ENCODE data around the gene SPOUT1. TPM values are rescaled to one million over a fixed set of nuclear protein-coding genes. Genes with fewer than 3 reads are reported as not detected.

The SPOUT1 gene
- total RNA-seq, 2 experiments from 2014 or later, result 71.4 to 75.4 TPM

DNA sequence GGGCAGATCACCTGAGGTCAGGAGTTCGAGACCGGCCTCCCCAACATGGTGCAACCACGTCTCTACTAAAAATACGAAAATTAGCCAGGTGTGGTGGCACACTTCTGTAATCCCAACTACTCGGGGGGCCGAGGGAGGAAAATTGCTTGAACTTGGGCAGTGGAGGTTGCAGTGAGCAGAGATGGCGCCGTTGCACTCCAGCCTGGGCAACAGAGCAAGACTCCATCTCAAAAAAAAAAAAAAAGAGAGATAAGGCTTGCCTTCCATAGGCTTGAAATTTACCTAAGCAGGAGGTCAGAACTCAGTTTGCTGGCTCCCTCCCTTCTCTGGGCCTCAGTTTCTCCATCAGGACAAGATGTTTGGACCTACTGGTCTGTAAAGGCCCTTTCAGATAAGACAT is 1.3 kb downstream of the SPOUT1 start:
- no peaks in the 10 kb centered on the region for H3K27me3 Mint-ChIP-seq
- ATAC-seq (ENCODE audit: low read depth) (no peak), DNase-seq (no peak)
- POLR2A ChIA-PET, result interaction anchor here (2.3 kb wide), 1 partner anchor 10 kb away, joined by 9 read pairs; the partner anchor contains the start of gene ENDOG
- H3K4me3 Mint-ChIP-seq, result peak overlapping the region; percentile 96
- peaks cover 23% of the 10 kb centered on the region for H3K4me1 Mint-ChIP-seq
- no peaks in the 10 kb centered on the region for H3K9me3 Mint-ChIP-seq
- peak overlapping the region; percentile 92 for H3K27ac Mint-ChIP-seq
- peaks cover 4% of the 10 kb centered on the region for H3K36me3 Mint-ChIP-seq

DNA sequence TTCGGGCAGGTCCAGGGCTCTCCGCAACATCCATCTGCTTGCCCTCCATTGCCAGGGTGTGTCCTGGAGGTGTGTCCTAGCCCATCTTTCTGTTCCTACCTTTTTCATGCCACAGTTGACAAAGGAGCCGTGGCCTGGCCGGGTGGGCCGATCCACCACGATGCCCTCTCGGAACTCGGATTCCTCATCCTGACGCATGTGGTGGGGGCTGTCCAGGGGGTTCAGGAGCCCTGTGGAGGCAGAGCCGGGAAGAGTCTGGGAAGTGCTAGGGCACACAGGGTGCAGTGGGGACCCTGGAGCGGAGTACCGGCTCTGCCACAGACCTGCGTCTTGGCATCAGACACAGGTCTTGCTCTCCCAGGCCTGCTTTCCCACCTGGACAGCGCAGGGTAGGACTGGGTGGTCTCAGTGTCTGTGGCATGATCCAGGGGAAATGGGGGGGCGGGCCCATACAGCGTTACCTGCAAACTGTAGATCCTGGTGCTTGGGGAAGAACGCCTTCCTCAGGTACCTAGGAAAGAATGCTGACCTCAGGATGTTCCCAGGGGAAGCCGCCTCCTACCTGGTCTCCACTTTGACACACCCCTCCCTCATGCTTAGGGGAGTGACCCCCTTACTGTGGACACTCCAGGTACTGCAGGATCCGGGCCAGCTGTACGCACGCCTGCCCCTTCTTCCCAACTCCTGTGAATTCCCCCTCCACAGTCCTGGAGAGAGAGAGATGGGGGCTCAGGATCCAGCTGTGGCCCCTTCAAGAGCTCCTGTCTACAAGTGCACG is 3.5 kb downstream of the SPOUT1 start:
- H3K27ac Mint-ChIP-seq, result no peak overlapping the region
- POLR2A ChIA-PET, result interaction anchor here (0.5 kb wide), 1 partner anchor 8 kb away, joined by 4 read pairs; no protein-coding TSS in a partner anchor
- no peak overlapping the region for H3K4me3 Mint-ChIP-seq
- DNase-seq, result no peak
- no peak for ATAC-seq (ENCODE audit: low read depth)
- H3K27me3 Mint-ChIP-seq, result no peaks in the 10 kb centered on the region
- H3K9me3 Mint-ChIP-seq, result no peaks in the 10 kb centered on the region
- H3K4me1 Mint-ChIP-seq, result peaks cover 25% of the 10 kb centered on the region
- H3K36me3 Mint-ChIP-seq, result peaks cover 6% of the 10 kb centered on the region

DNA sequence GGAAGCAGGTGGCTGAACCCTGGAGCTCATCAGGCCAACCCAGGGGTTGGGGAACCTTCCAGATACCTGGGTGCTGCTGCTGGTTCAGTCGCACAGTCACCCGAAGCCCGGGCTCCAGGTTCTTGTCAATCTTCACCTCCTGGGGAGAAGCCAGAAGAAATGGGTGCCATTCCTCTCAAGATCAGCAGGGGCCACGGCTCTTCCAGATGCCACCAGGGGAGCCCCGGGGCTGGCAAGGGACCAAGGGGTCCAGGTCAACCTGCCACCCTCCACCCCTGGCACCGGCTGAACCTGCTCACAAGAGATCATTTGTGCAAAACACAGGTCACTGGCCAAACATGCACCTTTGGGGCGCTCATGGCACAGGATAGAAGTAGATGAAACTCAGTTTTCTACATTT is 4.7 kb downstream of the SPOUT1 start:
- ATAC-seq (ENCODE audit: low read depth) (no peak), DNase-seq (no peak)
- Mint-ChIP-seq H3K4me1 (peaks cover 22% of the 10 kb centered on the region), H3K9me3 (no peaks in the 10 kb centered on the region), H3K27me3 (no peaks in the 10 kb centered on the region), H3K27ac (no peak overlapping the region), H3K4me3 (no peak overlapping the region), H3K36me3 (peaks cover 6% of the 10 kb centered on the region)
- POLR2A ChIA-PET, result interaction anchor here (0.6 kb wide), 1 partner anchor 30 kb away, joined by 3 read pairs; no protein-coding TSS in a partner anchor

DNA sequence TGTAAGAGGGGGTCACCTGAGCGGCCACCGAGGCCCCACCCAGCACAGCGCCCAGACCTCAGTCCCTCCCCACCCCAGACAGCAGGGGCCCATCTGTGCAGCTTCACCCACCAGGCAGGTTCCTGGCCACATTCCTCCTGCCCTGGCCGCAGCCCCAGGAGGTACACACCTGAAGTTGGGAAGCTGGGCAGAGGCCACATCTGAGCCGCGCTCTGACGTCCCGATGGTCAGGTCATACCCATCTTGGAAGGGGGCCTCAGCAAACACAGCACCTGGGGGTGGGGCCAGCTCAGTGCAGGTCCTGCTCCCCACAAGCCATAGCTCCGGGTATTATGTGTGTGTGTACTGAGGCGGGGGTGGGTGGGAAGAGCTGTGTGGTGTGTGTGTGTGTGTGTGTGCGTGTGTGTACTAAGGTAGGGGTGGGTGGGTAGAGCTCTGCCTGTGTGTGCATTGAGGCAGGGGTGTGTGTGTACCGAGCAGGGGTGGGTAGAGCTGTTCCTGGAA is 5.6 kb downstream of the SPOUT1 start:
- no peak for ATAC-seq (ENCODE audit: low read depth)
- Mint-ChIP-seq H3K27me3 (no peaks in the 10 kb centered on the region), H3K27ac (no peak overlapping the region), H3K4me3 (no peak overlapping the region), H3K36me3 (peaks cover 3% of the 10 kb centered on the region), H3K9me3 (no peaks in the 10 kb centered on the region), H3K4me1 (peaks cover 22% of the 10 kb centered on the region)
- no peak for DNase-seq
- POLR2A ChIA-PET, result no interaction called here

DNA sequence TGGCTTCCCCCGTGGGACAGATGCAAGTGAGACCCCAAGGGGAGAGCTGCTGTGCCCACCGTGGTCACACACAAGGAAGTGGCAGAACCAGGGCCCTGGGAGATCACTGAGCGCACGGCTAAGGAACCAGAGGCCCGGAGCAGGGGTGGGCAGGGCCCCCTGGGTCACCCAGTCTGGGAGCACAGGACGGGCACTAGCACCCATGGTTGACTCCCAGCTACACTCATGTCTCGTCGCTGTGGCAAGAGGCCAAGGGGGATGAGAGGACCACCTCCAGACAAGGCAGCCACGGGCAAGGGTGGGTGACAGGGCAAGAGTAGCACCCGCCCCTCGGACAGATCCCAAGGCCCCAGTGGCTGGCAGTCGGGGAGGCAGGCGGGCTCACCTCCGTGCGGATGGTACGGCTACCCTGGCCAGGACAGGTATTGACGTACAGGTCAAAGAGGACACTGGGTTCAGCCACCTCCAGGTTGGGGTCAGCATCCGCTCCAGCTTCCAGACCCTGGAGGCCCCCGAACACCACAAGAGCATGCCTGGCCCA is 6.2 kb downstream of the SPOUT1 start:
- Mint-ChIP-seq H3K4me1 (peaks cover 17% of the 10 kb centered on the region), H3K27me3 (no peaks in the 10 kb centered on the region), H3K9me3 (no peaks in the 10 kb centered on the region), H3K4me3 (no peak overlapping the region), H3K36me3 (peaks cover 3% of the 10 kb centered on the region), H3K27ac (no peak overlapping the region)
- DNase-seq (no peak), ATAC-seq (ENCODE audit: low read depth) (no peak)
- POLR2A ChIA-PET, result no interaction called here

DNA sequence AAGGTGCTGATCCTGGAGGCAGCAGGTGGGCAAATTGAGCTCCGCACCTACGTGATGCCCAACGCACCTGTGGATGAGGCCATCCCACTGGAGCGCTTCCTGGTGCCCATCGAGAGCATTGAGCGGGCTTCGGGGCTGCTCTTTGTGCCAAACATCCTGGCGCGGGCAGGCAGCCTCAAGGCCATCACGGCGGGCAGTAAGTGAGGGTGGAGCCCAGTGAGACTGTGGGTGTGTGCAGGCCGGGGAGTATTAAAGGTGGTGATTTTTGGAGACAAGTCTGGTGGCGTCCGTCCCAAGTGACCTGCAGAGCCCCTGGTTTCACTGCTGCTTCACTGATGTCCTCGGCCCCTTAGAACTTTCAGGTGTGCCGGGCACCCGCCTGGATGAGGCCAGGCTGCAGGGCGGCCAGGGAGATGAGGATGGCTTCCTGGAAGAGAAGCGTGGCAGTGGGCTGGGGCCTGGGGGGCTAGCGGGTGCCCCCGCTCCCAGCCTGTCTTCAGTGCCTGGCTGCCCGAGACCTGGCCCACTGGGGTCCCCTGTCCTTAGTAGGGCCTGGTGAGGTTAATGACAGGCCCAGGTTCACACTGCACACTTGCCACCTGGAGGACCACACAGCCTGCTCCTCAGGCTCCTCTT is 7.1 kb downstream of the SPOUT1 start:
- Mint-ChIP-seq H3K4me3 (no peak overlapping the region), H3K27ac (no peak overlapping the region)

DNA sequence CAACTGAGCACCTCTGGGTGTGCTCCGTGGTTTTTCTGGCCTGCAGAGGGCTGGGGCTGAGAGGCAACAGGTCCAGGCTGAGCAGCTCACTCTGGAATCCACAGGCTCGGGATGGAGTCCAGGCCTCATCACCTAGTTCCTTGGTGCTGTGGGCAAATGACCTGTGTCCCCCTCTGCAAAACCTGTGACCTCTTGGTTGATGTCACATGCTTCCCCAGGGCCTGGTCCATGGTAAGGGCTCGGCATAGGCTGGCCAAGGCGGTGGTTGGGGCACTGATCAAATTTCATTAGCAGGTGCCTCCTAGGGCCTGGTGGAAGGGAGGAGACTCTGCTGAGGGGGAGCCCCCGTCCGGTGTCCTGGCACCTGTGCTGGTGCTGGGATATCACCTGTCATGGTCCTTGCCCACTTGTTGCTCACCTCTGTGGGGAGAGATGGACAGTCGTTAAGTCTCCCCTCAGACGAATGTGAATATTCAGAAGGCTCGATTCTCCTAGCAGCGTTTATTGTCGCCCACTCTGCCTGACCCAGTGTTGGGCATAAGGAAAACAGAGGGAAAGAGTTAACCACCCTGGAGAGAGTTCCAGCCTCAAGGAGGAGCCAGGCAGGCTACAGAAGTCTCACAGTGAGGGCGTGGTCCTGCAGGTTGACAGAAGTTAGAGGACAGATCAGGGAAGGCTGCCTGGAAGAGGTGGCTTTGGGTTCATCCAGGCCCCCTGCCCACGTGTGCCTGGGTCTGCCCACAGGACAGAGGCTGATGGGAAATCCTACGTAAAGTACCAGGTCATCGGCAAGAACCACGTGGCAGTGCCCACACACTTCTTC is 7.8 kb downstream of the SPOUT1 start:
- POLR2A ChIA-PET, result no interaction called here
- Mint-ChIP-seq H3K27ac (no peak overlapping the region), H3K4me3 (peak overlapping the region; percentile 30), H3K9me3 (no peaks in the 10 kb centered on the region), H3K4me1 (peaks cover 9% of the 10 kb centered on the region), H3K27me3 (no peaks in the 10 kb centered on the region), H3K36me3 (peaks cover 3% of the 10 kb centered on the region)
- no peak for DNase-seq
- ATAC-seq (ENCODE audit: low read depth), result no peak

More for the DNA sequence above, 7.1 kb downstream of the SPOUT1 start:
- Mint-ChIP-seq H3K36me3 (peaks cover 3% of the 10 kb centered on the region), H3K27me3 (no peaks in the 10 kb centered on the region), H3K9me3 (no peaks in the 10 kb centered on the region), H3K4me1 (peaks cover 12% of the 10 kb centered on the region)
- DNase-seq (no peak), ATAC-seq (ENCODE audit: low read depth) (no peak)
- POLR2A ChIA-PET, result no interaction called here

DNA sequence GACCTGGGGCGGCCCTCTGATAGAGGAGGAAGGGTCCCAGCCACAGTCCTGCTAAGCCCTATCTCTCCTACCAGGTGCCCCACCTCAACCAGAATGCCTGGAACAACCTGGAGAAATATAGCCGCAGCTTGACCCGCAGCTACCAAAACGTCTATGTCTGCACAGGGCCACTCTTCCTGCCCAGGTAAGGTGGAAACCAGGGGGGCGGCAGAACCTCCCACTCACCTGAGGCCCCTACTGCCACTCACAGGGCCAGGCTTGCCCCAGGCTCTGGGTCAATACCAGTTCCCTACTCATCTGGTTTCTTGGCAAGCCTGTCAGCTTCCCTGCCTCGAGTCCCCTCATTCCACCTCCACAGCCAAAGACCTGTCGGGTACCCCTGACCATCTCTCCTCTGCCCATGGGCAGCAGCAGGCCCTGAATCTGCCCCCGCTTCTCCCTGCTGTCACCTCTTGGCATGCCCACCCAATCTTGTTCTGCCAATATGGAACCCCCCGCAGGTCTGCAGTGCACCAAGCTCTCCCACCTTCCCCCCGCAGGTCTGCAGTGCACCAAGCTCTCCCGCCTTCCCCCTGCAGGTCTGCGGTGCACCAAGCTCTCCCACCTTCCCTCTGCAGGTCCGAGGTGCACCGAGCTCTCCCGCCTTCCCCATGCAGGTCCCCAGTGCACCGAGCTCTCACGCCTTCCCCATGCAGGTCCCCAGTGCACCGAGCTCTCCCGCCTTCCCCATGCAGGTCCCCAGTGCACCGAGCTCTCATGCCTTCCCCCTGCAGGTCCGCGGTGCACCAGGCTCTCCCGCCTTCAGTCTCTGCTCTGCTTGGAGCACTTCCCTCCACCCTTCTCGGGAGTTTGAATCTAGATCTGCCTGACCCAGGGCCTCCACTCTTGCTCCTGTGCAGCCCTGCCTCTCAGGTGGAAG is 8.7 kb downstream of the SPOUT1 start:
- H3K9me3 Mint-ChIP-seq, result no peaks in the 10 kb centered on the region
- no peak for ATAC-seq (ENCODE audit: low read depth)
- H3K27ac Mint-ChIP-seq, result no peak overlapping the region
- no peak for DNase-seq
- POLR2A ChIA-PET, result no interaction called here
- peaks cover 3% of the 10 kb centered on the region for H3K36me3 Mint-ChIP-seq
- peak overlapping the region; percentile 30 for H3K4me3 Mint-ChIP-seq
- H3K27me3 Mint-ChIP-seq, result no peaks in the 10 kb centered on the region
- H3K4me1 Mint-ChIP-seq, result peaks cover 9% of the 10 kb centered on the region

DNA sequence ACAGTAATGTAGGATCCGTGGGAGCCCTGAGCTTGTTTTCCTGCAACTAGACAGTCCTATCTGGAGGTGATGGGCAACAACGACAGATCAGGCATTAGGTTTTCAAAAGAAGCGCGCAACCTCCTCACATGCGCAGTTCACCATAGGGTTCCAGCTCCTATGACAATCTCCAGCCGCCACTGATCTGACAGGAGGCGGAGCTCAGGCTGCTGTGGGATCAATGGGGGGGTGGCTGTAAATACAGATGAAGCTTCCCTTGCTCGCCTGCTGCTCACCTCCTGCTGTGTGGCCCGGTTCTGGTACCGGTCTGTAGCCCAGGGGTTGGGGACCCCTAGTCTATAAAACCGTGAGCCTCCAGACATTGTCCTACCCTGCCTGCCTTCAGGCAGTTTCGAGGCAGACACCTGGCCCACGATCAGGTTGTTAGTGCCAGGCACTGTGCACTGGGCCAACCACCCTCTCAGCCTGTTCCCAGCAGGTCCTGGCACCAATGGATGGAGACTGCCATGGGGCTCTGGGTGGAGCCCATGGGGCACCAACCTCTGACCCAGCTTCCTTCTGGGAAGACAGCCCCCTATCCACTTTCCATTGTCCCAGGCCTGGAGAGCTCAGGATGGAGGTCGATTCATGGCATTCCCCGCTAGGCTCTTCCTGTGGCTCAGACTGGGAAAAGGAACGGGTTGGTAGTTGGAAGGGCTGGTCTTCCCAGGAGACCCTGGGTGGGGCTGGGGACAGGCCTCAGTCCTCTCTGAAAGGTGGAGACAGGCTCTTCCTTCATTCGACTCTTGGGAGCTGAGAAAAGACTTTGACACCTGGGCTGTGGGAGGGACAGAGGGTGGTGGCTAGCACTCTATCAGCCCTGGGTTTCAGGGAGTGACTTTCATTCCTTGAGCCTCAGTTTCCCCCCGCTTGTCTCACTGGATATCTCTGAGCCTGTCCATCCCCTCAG is 9.6 kb downstream of the SPOUT1 start:
- Mint-ChIP-seq H3K4me3 (peak overlapping the region; percentile 22), H3K27me3 (no peaks in the 10 kb centered on the region), H3K4me1 (peaks cover 9% of the 10 kb centered on the region), H3K9me3 (no peaks in the 10 kb centered on the region), H3K36me3 (peaks cover 3% of the 10 kb centered on the region), H3K27ac (no peak overlapping the region)
- POLR2A ChIA-PET, result interaction anchor here (0.6 to 3.7 kb wide), 6 partner anchors 10 to 315 kb away, joined by 3 to 32 read pairs (median 5); partner anchors contain the start of genes SPOUT1 and SPTAN1
- no peak for DNase-seq
- no peak for ATAC-seq (ENCODE audit: low read depth)

DNA sequence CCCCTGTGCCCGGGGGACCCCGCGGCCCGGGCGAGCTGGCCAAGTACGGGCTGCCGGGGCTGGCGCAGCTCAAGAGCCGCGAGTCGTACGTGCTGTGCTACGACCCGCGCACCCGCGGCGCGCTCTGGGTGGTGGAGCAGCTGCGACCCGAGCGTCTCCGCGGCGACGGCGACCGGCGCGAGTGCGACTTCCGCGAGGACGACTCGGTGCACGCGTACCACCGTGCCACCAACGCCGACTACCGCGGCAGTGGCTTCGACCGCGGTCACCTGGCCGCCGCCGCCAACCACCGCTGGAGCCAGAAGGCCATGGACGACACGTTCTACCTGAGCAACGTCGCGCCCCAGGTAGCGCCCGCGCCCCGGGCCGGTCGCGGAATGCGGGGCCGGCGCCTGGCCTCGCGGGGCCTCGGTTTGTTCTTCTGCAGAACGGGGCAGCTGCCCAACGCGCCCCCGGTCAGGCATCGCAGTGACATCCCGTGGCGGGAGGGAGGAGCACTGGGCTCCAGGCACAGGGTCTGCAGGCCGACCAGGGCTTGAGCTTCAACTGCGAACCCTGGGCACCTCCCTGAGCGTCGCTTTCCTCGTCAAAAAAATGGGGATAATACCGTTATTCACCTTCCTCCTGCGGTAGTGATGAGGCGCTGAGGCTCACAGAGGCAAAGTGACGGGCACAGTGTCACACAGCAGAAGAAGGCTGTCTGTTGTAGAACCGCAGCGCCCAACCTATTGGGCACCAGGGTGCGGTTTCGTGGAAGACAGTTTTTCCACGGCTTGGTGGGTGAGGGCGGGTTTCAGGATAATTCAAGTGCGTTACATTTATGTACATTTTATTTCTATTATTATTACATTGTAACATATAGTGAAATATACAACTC is 10.5 kb downstream of the SPOUT1 start:
- POLR2A ChIA-PET, result interaction anchor here (0.6 to 3.7 kb wide), 17 partner anchors 9 to 314 kb away, joined by 3 to 32 read pairs (median 4); partner anchors contain the start of genes SPOUT1, SPTAN1 and ZDHHC12
- peaks cover 9% of the 10 kb centered on the region for H3K4me1 Mint-ChIP-seq
- H3K9me3 Mint-ChIP-seq, result no peaks in the 10 kb centered on the region
- DNase-seq (peak; percentile 73), ATAC-seq (ENCODE audit: low read depth) (peak; percentile 40)
- peaks cover 1% of the 10 kb centered on the region for H3K36me3 Mint-ChIP-seq
- peak overlapping the region; percentile 18 for H3K27ac Mint-ChIP-seq
- peak overlapping the region; percentile 74 for H3K4me3 Mint-ChIP-seq
- no peaks in the 10 kb centered on the region for H3K27me3 Mint-ChIP-seq
